ENCODE measurements around the gene COX5A. TPM values are rescaled to one million over a fixed set of nuclear protein-coding genes. Genes with fewer than 3 reads are reported as not detected.

Gene COX5A
- total and polyA plus RNA-seq, 9 donors = 24.8 to 158 (median 75.0) TPM

DNA sequence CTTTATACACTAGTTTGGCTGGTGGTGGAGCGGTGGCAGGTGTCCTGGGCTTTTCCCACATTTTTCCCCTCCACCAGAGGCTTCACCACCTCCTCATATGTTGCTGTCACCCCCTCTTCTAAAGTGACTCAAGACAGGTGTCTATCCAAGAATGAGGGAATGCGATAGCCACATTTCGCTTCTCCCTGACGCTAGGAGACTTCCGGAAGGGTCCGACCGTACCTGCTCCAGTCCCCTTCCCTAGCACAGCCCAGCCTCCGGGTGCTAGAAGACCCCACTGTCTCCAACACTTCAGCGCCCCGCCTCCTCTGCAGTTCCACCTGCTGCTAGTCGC lies 65.2 kb downstream of the COX5A start:
- Histone ChIP-seq H3K4me3 (peak overlapping the region; percentile 89), H3K36me3 (no peaks in the 10 kb centered on the region), H3K27ac (peak overlapping the region in 1 of 2 donors; percentile 87), H3K27me3 (no peaks in the 10 kb centered on the region), H3K4me1 (ENCODE audit: insufficient read depth) (peaks cover 3% of the 10 kb centered on the region), H3K9me3 (no peaks in the 10 kb centered on the region)
- WGBS, 3 donors = 0 to 1% (median 1%) methylated on average over 11 of the region's 11 CpGs
- DNase-seq = no peak
- intact Hi-C loops (cut with DNase I) = loop anchor here in 1 of 4 donors (10.0 kb wide), 1 partner anchor 58 kb away; the partner anchor contains the start of gene LMAN1L
- no peak for TF ChIP-seq EP300 (IDR thresholded peaks at IDR 0.05)
- TF ChIP-seq POLR2A (IDR thresholded peaks at IDR 0.05) = no peak
- TF ChIP-seq, protein P1, sequence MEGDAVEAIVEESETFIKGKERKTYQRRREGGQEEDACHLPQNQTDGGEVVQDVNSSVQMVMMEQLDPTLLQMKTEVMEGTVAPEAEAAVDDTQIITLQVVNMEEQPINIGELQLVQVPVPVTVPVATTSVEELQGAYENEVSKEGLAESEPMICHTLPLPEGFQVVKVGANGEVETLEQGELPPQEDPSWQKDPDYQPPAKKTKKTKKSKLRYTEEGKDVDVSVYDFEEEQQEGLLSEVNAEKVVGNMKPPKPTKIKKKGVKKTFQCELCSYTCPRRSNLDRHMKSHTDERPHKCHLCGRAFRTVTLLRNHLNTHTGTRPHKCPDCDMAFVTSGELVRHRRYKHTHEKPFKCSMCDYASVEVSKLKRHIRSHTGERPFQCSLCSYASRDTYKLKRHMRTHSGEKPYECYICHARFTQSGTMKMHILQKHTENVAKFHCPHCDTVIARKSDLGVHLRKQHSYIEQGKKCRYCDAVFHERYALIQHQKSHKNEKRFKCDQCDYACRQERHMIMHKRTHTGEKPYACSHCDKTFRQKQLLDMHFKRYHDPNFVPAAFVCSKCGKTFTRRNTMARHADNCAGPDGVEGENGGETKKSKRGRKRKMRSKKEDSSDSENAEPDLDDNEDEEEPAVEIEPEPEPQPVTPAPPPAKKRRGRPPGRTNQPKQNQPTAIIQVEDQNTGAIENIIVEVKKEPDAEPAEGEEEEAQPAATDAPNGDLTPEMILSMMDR (IDR thresholded peaks at IDR 0.05) = no peak

DNA sequence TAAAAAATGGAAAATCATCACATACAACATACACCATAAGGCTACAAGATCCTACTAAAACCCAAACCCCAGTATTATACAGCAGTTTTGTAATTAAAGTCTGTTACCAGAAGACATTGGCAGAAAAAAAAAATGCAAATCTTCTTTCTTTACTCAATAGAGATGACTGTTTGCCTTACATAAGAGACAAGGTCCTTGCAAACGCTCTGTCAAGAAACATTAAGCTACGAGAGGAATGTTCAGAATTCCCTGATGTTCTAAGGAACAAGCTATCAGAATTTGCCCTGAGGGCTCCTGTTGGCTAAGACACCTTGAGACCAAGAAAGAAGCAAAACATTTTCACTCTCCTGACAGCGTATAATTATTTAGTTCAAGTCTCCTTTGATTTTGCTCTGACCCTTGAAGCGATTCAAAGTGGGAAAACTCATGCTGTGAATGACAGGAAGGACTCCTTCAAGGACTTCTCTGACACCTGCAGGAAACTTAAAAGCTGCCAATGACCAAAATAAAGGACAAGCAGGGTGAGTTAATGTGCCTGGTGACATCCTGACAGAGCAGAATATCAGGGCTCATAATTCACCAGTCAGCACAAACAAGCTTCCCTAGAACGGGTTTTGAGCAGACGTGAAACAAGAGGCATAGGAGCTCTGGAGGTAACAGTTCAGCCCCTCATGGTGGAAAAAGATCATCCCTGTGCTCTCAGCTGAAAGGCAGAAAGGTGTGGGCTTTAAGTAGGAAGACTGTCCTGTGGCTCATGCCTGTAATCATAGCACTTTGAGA lies 67.2 kb downstream of the COX5A start:
- no peak for DNase-seq
- Histone ChIP-seq H3K4me3 (no peak overlapping the region), H3K36me3 (no peaks in the 10 kb centered on the region), H3K4me1 (ENCODE audit: insufficient read depth) (peaks cover 3% of the 10 kb centered on the region), H3K27ac (no peak overlapping the region), H3K27me3 (no peaks in the 10 kb centered on the region), H3K9me3 (no peaks in the 10 kb centered on the region)
- intact Hi-C loops (cut with DNase I) = loop anchor here in 1 of 4 donors (10.0 kb wide), 1 partner anchor 56 kb away; the partner anchor contains the start of gene LMAN1L
- 65 to 71% (median 65%) methylated on average over 6 of the region's 6 CpGs for WGBS, 3 donors
- TF ChIP-seq, protein P1 (IDR thresholded peaks at IDR 0.05) = no peak
- TF ChIP-seq POLR2A (IDR thresholded peaks at IDR 0.05) (no peak), EP300 (IDR thresholded peaks at IDR 0.05) (no peak)

Small RNA genes within 50 kb of the gene (small RNA-seq; reads per million reads assigned to genes)
- not detected for gene RF00019

Other genes with a start within 250 kb of the COX5A start
- 10 to 100 TPM; 10.6 to 44.5 (median 36.3) TPM for gene EDC3, start 242.0 kb downstream of the COX5A start, total RNA-seq
- 10 to 100 TPM; 15.5 to 34.2 TPM for gene EDC3, start 242.0 kb downstream of the COX5A start, polyA plus RNA-seq
- gene CYP1A1, start 212.5 kb downstream of the COX5A start, total RNA-seq = 1 to 10 TPM in 1 of 7 donors, under 1 TPM in 1, not detected in 5; 0.10 to 1.6 TPM
- gene CYP1A1, start 212.5 kb downstream of the COX5A start, polyA plus RNA-seq = under 1 TPM in 1 of 2 donors, not detected in 1; 0.96 TPM
- under 1 TPM in 1 of 7 donors, not detected in 6; 0.23 TPM for gene CYP1A2, start 189.2 kb downstream of the COX5A start, total RNA-seq
- gene CYP1A2, start 189.2 kb downstream of the COX5A start, polyA plus RNA-seq = not detected
- 10 to 100 TPM; 10.7 to 49.6 (median 42.1) TPM for gene CSK, start 156.0 kb downstream of the COX5A start, total RNA-seq
- gene CSK, start 156.0 kb downstream of the COX5A start, polyA plus RNA-seq = 10 to 100 TPM in 1 of 2 donors, 1 to 10 TPM in 1; 9.2 to 21.6 TPM
- not detected for gene LMAN1L, start 125.2 kb downstream of the COX5A start, total RNA-seq
- not detected for gene LMAN1L, start 125.2 kb downstream of the COX5A start, polyA plus RNA-seq
- gene CPLX3, start 111.4 kb downstream of the COX5A start, total RNA-seq = not detected
- not detected for gene CPLX3, start 111.4 kb downstream of the COX5A start, polyA plus RNA-seq
- 10 to 100 TPM; 25.2 to 45.7 (median 27.8) TPM for gene ULK3, start 94.9 kb downstream of the COX5A start, total RNA-seq
- gene ULK3, start 94.9 kb downstream of the COX5A start, polyA plus RNA-seq = 10 to 100 TPM; 17.4 to 22.6 TPM
- 10 to 100 TPM; 22.9 to 65.5 (median 53.1) TPM for gene SCAMP2, start 64.7 kb downstream of the COX5A start, total RNA-seq
- gene SCAMP2, start 64.7 kb downstream of the COX5A start, polyA plus RNA-seq = 10 to 100 TPM; 27.4 to 60.5 TPM
- gene MPI, start 48.0 kb downstream of the COX5A start, total RNA-seq = 10 to 100 TPM; 42.6 to 55.6 (median 48.6) TPM
- 10 to 100 TPM; 28.8 to 42.4 TPM for gene MPI, start 48.0 kb downstream of the COX5A start, polyA plus RNA-seq
- gene FAM219B, start 31.2 kb downstream of the COX5A start, total RNA-seq = 100 to 1,000 TPM in 1 of 7 donors, 10 to 100 TPM in 6; 31.0 to 125 (median 67.4) TPM
- 10 to 100 TPM; 35.1 to 67.9 TPM for gene FAM219B, start 31.2 kb downstream of the COX5A start, polyA plus RNA-seq
- gene RPP25, start 18.7 kb upstream of the COX5A start, total RNA-seq = 10 to 100 TPM; 13.6 to 41.2 (median 28.6) TPM
- 10 to 100 TPM; 16.0 to 17.3 TPM for gene RPP25, start 18.7 kb upstream of the COX5A start, polyA plus RNA-seq
- 10 to 100 TPM in 1 of 7 donors, 1 to 10 TPM in 6; 2.6 to 10.1 (median 5.7) TPM for gene SCAMP5, start 57.5 kb upstream of the COX5A start, total RNA-seq
- gene SCAMP5, start 57.5 kb upstream of the COX5A start, polyA plus RNA-seq = 10 to 100 TPM in 1 of 2 donors, 1 to 10 TPM in 1; 4.6 to 17.8 TPM
- gene PPCDC, start 85.5 kb upstream of the COX5A start, total RNA-seq = 10 to 100 TPM in 3 of 7 donors, 1 to 10 TPM in 4; 7.9 to 20.6 (median 9.7) TPM
- gene PPCDC, start 85.5 kb upstream of the COX5A start, polyA plus RNA-seq = 10 to 100 TPM in 1 of 2 donors, 1 to 10 TPM in 1; 4.0 to 13.4 TPM